Activated T-helper 17 cell treated with anti-CD3 and anti-CD28 coated beads, Interleukin-2, amount 50 U/mL, for 72 hours (primary cell): ENCODE data around the gene TUBB2B. TPM values are rescaled to one million over a fixed set of nuclear protein-coding genes. Genes with fewer than 3 reads are reported as not detected.

ENCODE experiments used
- ATAC-seq: fragments of 150-1000 bp; cut with Tn5 transposase; replicated peaks from 2 replicates; pipeline ENCODE4 v1.10.0; 2021; ENCODE audit warnings: mild to moderate bottlenecking, moderate library complexity
- H3K27ac Mint-ChIP-seq: one replicate; pipeline ENCODE4 v1.8.0; 2022; ENCODE audit warnings: mixed read lengths
- H3K27me3 Mint-ChIP-seq: one replicate; pipeline ENCODE4 v1.8.0; 2022; ENCODE audit warnings: mixed read lengths
- H3K36me3 Mint-ChIP-seq: one replicate; pipeline ENCODE4 v1.8.0; 2022; ENCODE audit warnings: low read depth, mild to moderate bottlenecking, mixed read lengths
- H3K4me1 Mint-ChIP-seq: one replicate; pipeline ENCODE4 v1.8.0; 2022; ENCODE audit warnings: mixed read lengths
- H3K4me3 Mint-ChIP-seq: one replicate; pipeline ENCODE4 v1.8.0; 2022; ENCODE audit warnings: mild to moderate bottlenecking, mixed read lengths
- H3K9me3 Mint-ChIP-seq: one replicate; pipeline ENCODE4 v1.8.0; 2022; ENCODE audit warnings: mixed read lengths
- total RNA-seq, 2 donors: library from RNA; stranded (reverse); gene quantifications; one replicate each; pipeline ENCODE4 v1.2.3, GENCODE V29; 2022

The TUBB2B gene
- total RNA-seq, 2 donors from 2014 or later = 0.35 TPM; not detected in 1

DNA sequence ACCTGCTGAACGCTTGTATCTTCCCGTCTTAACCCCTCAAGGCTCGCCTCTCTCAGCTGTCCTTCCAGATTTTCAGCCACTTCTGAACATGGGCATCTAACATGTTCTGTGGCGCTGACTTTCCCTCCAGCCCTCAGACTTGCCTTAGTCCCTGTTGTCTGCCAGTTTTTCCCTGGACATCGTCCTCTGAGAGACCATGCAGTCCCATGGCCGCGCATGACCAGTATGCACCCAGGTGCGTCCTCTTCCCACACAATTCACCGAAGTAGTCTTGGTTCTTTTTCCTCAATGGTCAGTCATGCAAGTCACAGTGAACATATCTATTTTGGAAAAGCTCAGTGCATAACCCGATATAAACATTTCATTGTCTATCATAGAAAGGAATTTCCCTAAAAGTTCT, 9.2 kb downstream of the TUBB2B start:
- ATAC-seq = no peak
- Mint-ChIP-seq H3K4me3 (no peak overlapping the region), H3K27ac (no peak overlapping the region), H3K36me3 (no peaks in the 10 kb centered on the region), H3K27me3 (peaks cover 31% of the 10 kb centered on the region), H3K9me3 (peaks cover 7% of the 10 kb centered on the region), H3K4me1 (no peaks in the 10 kb centered on the region)

DNA sequence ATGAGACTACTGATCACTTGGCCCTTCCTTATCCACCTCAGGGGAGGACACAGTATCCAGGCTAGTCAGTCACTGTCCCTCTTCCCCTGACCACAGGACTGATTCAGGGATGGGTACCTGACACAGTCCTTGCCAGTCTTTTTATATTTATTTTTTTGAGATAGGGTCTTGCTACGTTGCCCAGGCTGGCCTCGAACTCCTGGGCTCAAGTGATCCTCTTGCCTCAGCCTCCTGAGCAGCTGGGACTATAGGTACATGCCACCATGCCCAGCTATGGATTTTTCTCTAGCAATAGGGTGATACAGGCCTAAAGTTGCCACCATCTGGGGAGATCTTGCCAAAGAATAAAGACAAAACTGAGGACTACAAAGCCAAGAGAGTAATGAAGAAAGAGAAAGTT, 10.2 kb downstream of the TUBB2B start:
- ATAC-seq = no peak
- H3K4me1 Mint-ChIP-seq = no peaks in the 10 kb centered on the region
- no peak overlapping the region for H3K4me3 Mint-ChIP-seq
- no peak overlapping the region for H3K27ac Mint-ChIP-seq
- no peaks in the 10 kb centered on the region for H3K36me3 Mint-ChIP-seq
- H3K27me3 Mint-ChIP-seq = peaks cover 35% of the 10 kb centered on the region
- peaks cover 7% of the 10 kb centered on the region for H3K9me3 Mint-ChIP-seq

DNA sequence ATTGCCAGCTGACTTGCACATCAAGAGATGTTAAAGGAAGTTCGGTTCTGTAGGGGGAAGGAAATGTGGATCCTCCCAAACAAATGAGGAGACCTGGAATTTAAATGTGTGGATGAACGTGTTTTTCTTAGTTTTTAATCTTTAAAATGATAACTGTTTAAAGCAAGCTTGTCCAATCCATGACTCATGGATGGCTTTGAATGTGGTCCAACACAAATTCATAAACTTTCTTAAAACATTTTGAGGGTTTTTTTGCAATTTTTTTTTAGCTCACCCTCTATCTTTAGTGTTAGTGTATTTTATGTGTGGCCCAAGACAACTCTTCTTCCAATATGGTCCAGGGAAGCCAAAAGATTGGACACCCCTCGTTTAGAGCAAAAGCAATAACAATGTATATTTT, 12.6 kb downstream of the TUBB2B start:
- Mint-ChIP-seq H3K4me3 (no peak overlapping the region), H3K4me1 (peaks cover 3% of the 10 kb centered on the region), H3K27ac (no peak overlapping the region), H3K9me3 (no peaks in the 10 kb centered on the region), H3K27me3 (peaks cover 34% of the 10 kb centered on the region), H3K36me3 (no peaks in the 10 kb centered on the region)
- ATAC-seq = no peak

DNA sequence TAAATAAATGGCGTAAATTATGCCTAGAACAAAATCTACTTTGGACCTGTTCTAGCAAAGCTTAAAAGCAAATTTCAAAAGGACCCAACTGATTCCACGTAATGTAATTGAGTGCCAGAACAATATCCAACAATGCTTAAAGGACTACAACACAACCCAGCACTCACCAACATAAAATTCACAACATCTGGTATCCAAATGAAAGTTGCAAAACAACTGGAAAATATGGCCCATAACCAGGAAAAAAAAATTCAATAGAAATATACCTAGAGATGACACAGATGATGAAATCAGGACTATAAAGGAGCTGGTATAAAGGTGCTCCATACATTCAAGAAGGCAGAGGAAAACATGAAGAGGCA, 14.1 kb downstream of the TUBB2B start:
- Mint-ChIP-seq H3K9me3 (no peaks in the 10 kb centered on the region), H3K36me3 (no peaks in the 10 kb centered on the region), H3K27ac (no peak overlapping the region), H3K4me1 (peaks cover 15% of the 10 kb centered on the region), H3K27me3 (peaks cover 28% of the 10 kb centered on the region), H3K4me3 (no peak overlapping the region)
- ATAC-seq = no peak

DNA sequence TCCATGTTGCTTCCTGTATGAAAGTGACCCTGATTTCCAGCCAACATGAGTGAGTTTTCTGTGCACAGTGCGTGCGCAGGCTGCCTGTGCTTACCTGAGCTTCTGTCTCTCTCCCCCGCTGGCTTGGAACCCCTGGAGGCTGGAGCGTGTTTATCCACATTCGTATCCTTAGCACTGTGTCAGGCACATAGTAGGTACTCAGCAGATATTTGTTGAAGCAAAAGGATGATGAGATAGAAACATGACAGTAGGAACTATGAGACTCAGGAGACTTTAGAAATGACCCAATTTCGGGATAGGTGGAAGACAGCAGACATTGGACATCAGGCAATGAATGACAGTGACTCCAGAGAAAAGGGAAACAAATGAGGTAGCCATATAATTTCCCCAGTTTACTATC, 15.2 kb downstream of the TUBB2B start:
- Mint-ChIP-seq H3K4me1 (peaks cover 20% of the 10 kb centered on the region), H3K36me3 (no peaks in the 10 kb centered on the region), H3K27ac (no peak overlapping the region), H3K9me3 (no peaks in the 10 kb centered on the region), H3K27me3 (peaks cover 21% of the 10 kb centered on the region), H3K4me3 (no peak overlapping the region)
- ATAC-seq = no peak

DNA sequence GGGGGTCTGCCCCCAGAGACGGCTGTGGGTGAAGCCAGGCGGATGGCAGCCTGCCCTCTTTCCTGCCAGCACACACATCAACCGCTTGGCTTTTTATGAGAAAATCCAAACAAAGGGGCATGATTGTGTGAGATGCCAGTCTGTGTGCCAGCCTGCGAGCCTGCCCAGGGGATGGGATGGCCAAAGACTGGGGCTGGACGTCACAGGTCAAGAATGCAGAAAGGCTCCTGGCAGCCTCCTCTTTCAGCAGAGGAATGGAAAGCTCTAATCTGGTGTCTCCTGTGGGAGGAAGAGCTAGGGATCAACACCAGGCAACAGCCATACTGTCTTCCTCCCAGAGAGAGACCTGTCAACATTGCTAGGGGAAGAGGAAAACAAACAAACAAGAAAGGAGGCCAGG, 15.8 kb downstream of the TUBB2B start:
- Mint-ChIP-seq H3K4me3 (no peak overlapping the region), H3K27me3 (peaks cover 19% of the 10 kb centered on the region), H3K9me3 (no peaks in the 10 kb centered on the region), H3K4me1 (peaks cover 20% of the 10 kb centered on the region), H3K27ac (no peak overlapping the region), H3K36me3 (no peaks in the 10 kb centered on the region)
- ATAC-seq = no peak

DNA sequence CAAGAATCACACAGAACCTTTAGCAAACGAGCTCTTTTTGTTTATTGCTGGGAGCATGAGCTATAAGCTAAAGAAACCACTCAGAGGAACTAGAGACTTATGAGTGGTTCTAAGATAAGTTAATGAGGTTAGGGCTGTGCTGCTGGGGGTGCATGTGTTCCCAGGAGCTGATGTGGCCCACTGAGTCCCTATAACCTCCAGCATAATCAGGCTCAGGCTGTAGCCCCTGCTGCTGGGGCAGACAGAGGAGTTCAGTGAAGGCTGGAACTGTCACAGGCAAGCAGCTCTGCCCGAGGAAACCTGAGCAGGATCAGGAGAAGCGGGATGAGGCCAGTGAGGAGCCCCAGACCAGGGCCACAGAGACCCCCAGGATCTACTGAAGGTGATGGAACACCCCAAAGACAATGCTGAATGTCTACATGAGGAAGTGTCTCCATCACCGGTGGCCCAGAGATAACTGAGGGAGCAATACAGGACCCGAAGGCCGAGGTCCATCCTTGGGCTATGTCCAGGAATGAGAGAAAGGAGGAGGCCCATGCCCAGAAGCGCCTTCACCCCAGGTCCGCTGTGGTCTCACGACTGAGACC, 17.3 kb downstream of the TUBB2B start:
- Mint-ChIP-seq H3K4me1 (peaks cover 26% of the 10 kb centered on the region), H3K27me3 (peaks cover 11% of the 10 kb centered on the region), H3K27ac (peak overlapping the region; percentile 72)

DNA sequence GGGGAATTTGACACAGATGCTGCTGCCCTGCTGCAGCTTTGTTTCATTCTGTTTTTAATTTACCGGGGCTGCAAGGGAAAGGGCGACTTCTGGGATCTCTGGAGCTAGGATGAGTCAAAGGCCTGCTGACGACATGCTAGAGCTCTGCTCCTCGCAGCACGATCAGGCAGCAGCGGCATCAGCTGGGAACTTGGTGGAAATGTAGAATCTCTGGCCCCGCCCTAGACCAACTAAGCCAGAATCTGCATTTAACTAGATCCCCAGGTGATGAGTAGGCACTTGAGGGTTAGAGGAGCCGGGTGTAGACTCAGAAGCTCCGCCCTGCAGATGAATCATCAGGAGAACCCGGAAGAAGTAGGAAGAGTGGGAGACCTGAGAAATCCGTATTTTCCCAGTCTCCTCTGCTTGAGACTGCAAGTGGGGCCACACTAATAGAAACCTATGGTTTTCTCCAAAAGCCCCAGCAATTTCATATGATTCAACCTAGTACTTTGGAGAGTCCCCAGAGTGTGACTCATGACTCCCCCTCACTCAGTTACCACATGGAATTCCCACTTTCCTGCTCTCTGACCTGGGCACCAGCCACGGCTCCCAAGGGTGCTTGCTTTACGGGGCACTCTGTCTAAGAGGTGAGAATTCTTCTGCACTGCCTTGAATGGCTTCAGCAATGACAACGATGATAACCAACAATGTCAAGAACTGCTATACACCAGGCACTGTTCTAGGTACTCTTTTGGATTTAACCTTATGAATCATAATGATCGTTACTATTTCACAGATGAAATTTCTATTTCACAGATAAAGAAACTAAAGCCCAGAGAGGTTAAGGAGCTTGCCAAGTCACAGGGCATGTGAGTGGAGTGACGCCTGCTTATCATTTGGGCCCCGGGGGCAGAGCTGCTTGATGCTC, 18.1 kb downstream of the TUBB2B start:
- H3K27ac Mint-ChIP-seq = peak overlapping the region; percentile 72
- peaks cover 26% of the 10 kb centered on the region for H3K4me1 Mint-ChIP-seq
- no peaks in the 10 kb centered on the region for H3K36me3 Mint-ChIP-seq
- H3K9me3 Mint-ChIP-seq = peaks cover 3% of the 10 kb centered on the region
- H3K4me3 Mint-ChIP-seq = peak overlapping the region; percentile 67
- peaks cover 11% of the 10 kb centered on the region for H3K27me3 Mint-ChIP-seq
- peak; percentile 81 for ATAC-seq

More for the DNA sequence above, 17.3 kb downstream of the TUBB2B start:
- Mint-ChIP-seq H3K36me3 (no peaks in the 10 kb centered on the region), H3K9me3 (no peaks in the 10 kb centered on the region), H3K4me3 (peak overlapping the region; percentile 67)
- no peak for ATAC-seq

DNA sequence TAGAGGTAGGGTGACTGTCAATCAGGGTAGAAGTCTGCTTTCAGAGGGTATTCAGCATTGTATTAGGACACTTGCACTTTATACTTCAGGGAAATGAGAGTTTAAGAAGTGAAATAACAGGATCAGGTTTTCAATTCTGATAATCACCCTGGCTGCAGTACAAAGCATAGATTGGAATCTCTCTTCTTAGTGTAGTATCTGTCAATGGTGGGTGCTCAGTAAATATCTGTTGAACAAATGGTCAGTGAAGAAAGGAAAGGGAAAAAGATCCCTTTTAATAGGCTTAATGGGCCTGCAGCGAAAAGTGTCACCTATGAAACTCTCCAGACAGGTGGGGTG, 18.7 kb downstream of the TUBB2B start:
- Mint-ChIP-seq H3K36me3 (no peaks in the 10 kb centered on the region), H3K4me1 (peaks cover 26% of the 10 kb centered on the region), H3K27me3 (peaks cover 11% of the 10 kb centered on the region), H3K9me3 (peaks cover 5% of the 10 kb centered on the region), H3K27ac (peak overlapping the region; percentile 72), H3K4me3 (peak overlapping the region; percentile 67)
- no peak for ATAC-seq

DNA sequence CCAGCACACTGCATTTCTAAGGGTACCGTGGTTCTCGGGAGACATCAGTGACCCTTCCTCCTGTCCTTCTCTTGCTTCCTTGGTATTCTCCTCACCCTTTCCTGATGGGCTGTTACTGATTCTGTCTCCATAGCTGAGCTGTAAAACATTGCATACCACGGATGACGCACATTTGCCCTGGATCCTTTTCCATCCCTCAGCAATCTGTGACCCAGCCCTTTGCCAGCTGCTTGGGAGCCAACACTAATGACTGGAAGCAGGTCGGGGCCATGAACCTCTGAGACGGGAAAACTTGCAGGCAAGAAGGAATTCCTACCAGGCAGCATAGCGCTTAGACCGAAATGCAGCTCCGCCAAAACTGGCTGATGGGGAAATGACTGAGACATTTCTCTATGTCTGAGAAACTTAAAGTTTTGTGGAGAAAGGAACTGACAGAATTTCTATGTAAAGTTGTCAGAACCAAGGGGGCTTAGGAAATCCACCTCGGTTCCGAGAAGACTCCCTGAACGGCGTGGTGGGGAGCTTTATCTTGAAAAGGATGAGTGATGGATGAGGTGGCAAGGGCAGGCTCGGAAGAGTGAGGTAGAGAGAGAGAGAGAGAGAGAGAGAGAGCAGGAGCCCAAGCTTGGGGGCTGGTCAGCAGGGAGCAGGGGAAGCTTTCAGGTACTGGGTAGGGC, 19.2 kb downstream of the TUBB2B start:
- Mint-ChIP-seq H3K36me3 (no peaks in the 10 kb centered on the region), H3K4me3 (peak overlapping the region; percentile 67), H3K27me3 (peaks cover 10% of the 10 kb centered on the region), H3K9me3 (peaks cover 5% of the 10 kb centered on the region), H3K27ac (peak overlapping the region; percentile 72), H3K4me1 (peaks cover 26% of the 10 kb centered on the region)
- ATAC-seq = no peak

DNA sequence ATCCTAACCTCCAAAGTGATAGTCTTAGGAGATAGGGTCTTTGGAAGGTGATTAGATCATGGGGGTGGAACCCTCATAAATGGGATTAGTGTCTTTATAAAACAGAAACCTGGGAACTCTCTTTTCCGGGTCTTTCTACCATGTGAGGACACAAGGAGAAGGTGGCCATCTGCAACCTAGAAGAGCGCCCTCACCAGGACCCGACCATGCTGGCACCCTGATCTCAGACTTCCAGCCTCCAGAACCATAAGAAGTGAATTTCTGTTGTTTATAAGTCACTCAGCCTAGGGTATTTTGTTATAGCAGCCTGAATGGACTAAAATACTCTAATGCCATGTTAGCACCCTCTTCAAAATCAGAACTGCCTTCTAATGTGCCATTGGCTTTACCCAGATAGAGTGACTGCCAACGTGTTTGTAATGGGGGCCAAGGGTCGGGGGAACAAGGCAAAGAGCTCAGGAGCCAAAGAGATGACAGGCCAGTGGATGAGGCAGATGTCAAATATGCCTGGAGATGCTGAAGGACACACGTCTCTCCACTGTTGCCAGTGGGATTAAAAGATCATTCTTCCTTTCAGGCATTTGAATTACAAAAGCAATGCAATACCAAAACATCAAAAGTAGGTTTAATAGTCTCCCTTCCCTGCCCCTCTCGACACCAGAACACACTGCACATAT, 21.0 kb downstream of the TUBB2B start:
- Mint-ChIP-seq H3K27ac (no peak overlapping the region), H3K36me3 (no peaks in the 10 kb centered on the region), H3K27me3 (peaks cover 7% of the 10 kb centered on the region), H3K4me3 (no peak overlapping the region), H3K4me1 (peaks cover 26% of the 10 kb centered on the region), H3K9me3 (peaks cover 5% of the 10 kb centered on the region)
- no peak for ATAC-seq

DNA sequence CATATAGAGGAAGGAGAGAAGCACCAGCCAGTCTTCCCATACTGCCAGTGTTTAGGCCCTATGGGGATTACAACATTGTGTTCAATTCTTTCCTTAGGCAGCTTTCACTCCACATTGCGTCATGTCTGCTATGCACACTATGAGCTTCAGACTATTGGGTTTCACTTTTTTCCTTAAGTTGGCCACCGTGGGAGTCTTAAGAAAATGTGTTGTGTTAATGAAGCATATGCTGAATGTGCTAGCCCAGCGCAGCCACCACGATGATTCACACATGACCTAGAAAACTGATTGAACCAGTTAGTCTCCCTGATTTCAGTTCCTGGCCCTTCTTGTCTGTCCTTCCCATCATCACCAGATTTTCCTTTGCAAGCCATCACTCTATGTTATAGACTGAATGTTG, 21.5 kb downstream of the TUBB2B start:
- Mint-ChIP-seq H3K27ac (no peak overlapping the region), H3K36me3 (no peaks in the 10 kb centered on the region), H3K27me3 (peaks cover 7% of the 10 kb centered on the region), H3K4me1 (peaks cover 26% of the 10 kb centered on the region), H3K9me3 (peaks cover 5% of the 10 kb centered on the region), H3K4me3 (no peak overlapping the region)
- ATAC-seq = no peak

DNA sequence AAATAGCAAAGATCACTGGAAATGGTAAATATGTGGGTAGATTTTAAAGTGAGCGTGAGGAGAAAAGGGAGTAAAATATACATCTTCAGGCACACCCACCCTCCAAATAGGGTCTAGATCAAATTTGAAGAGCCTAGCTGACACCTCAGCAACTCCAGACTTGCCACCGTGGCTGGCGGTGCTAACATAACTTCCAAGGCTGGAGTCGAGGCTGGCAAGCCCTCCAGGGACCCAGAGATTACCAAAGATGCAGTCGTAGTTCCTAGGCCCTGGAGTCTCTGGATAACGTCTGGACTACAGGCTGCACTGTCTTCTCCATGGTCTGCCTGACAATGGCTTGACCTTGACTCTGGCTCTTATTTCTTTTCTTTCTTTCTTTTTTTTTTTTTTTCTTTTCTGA, 22.5 kb downstream of the TUBB2B start:
- Mint-ChIP-seq H3K27ac (no peak overlapping the region), H3K36me3 (no peaks in the 10 kb centered on the region), H3K4me3 (no peak overlapping the region), H3K4me1 (peaks cover 23% of the 10 kb centered on the region), H3K9me3 (peaks cover 5% of the 10 kb centered on the region), H3K27me3 (peaks cover 7% of the 10 kb centered on the region)
- no peak for ATAC-seq

DNA sequence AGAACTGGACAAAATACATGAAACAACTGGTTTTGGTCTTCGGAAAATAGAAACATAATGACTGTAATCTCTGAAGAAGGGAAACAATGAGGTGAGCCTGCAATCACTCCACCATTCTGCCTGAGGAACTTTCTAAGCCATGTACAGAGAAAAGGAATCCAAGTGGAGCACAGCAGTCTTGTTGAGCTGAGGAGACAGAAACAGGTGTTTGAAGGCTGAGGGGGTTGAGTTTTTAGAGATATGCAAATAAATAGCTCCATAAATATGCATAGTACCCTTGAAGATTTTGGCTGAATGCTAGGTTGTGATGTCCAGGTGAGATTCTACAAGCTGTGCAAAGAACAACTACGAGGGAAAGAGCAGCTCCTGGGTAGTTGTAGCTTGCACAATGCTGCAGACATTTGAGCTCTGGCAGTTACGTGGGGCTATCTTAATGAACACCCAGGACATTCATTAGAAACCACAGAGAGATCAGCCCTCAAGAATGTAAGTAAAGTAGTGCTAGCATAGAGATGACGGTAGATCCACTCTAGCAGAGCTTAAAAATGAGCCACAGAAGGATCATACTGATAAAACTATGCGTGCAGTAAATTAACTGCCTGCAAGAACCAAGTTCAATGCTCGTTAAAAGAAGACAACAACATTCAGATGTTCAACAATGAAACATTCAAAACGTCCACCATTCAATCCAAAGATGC, 24.3 kb downstream of the TUBB2B start:
- peaks cover 7% of the 10 kb centered on the region for H3K27me3 Mint-ChIP-seq
- H3K9me3 Mint-ChIP-seq = peaks cover 5% of the 10 kb centered on the region
- no peaks in the 10 kb centered on the region for H3K36me3 Mint-ChIP-seq
- no peak overlapping the region for H3K27ac Mint-ChIP-seq
- ATAC-seq = no peak
- H3K4me1 Mint-ChIP-seq = peaks cover 9% of the 10 kb centered on the region
- no peak overlapping the region for H3K4me3 Mint-ChIP-seq
